Ovary (tissue), 1 donor: ENCODE data around the gene GABRB3.

Source experiments
- EP300 ChIP-seq: sonication (generic); formaldehyde crosslinking; IDR thresholded peaks from one replicate; pipeline ENCODE4 v1.6.1; 2017; ENCODE audit warnings: antibody characterized with exemption
- POLR2A ChIP-seq: fragments of 450-650 bp; IDR thresholded peaks from one replicate; pipeline ENCODE4 v1.6.1; 2017; ENCODE audit warnings: antibody characterized with exemption, mild to moderate bottlenecking, moderate library complexity

- TF ChIP-seq POLR2A (no peak), EP300 (no peak)
Observed at GRCh38 chr15:26716069-26716468, 56.8 kb downstream of the GABRB3 start.
